GM19395 (cell line): Measurements from ENCODE around the gene PTGFR.

Experiments
- ATAC-seq: cut with Tn5 transposase; IDR thresholded peaks from one replicate; pipeline ENCODE4 v1.9.1; 2021; ENCODE audit warnings: mild to moderate bottlenecking, moderate library complexity; ENCODE audit not compliant: unreplicated experiment

Gene PTGFR

GRCh38 chr1:78490861-78491450 is at the start of gene PTGFR:
PTGFR (plus strand) TSS chr1:78490974; CDS start chr1:78492744, 1,770 bp downstream.
- no peak for ATAC-seq

GRCh38 chr1:78441921-78442320 is 48.9 kb upstream of the PTGFR start:
- ATAC-seq, result no peak

- no peak for ATAC-seq
These were observed 43.7 kb upstream of the PTGFR start for GRCh38 chr1:78447086-78447485.

- ATAC-seq, result no peak
These were observed 26.3 kb upstream of the PTGFR start for GRCh38 chr1:78464449-78464891.

- ATAC-seq, result no peak
These were observed 25.6 kb upstream of the PTGFR start for GRCh38 chr1:78465143-78465542.

GRCh38 chr1:78468521-78468920 is 22.3 kb upstream of the PTGFR start:
- ATAC-seq, result no peak

GRCh38 chr1:78469576-78469975 is 21.2 kb upstream of the PTGFR start:
- no peak for ATAC-seq

GRCh38 chr1:78471890-78472620 is 18.7 kb upstream of the PTGFR start:
- ATAC-seq, result no peak

- ATAC-seq, result no peak
These were observed 17.8 kb upstream of the PTGFR start for GRCh38 chr1:78472851-78473496.

GRCh38 chr1:78474092-78474491 is 16.7 kb upstream of the PTGFR start:
- ATAC-seq, result no peak

GRCh38 chr1:78475888-78476610 is 14.7 kb upstream of the PTGFR start:
- ATAC-seq, result no peak

GRCh38 chr1:78483903-78484302 is 6.9 kb upstream of the PTGFR start:
- no peak for ATAC-seq

GRCh38 chr1:78491451-78492071 is 787 bp downstream of the PTGFR start:
- ATAC-seq, result no peak

GRCh38 chr1:78492386-78492950 is 1.7 kb downstream of the PTGFR start:
- no peak for ATAC-seq

GRCh38 chr1:78493451-78493850 is 2.7 kb downstream of the PTGFR start:
- no peak for ATAC-seq

- ATAC-seq, result no peak
These were observed 6.4 kb downstream of the PTGFR start for GRCh38 chr1:78497201-78497600.

- ATAC-seq, result no peak
These were observed 9.8 kb downstream of the PTGFR start for GRCh38 chr1:78500529-78500928.

- ATAC-seq, result no peak
These were observed 10.4 kb downstream of the PTGFR start for GRCh38 chr1:78501203-78501602.

- no peak for ATAC-seq
These were observed 20.6 kb downstream of the PTGFR start for GRCh38 chr1:78511334-78511733.

- no peak for ATAC-seq
These were observed 25.9 kb downstream of the PTGFR start for GRCh38 chr1:78516716-78517115.

- ATAC-seq, result no peak
These were observed 28.7 kb downstream of the PTGFR start for GRCh38 chr1:78519446-78519845.
